Liver (tissue), 9 donors: ENCODE data around the gene RNF141. TPM values are rescaled to one million over a fixed set of nuclear protein-coding genes. Genes with fewer than 3 reads are reported as not detected.

Experiments used
- DNase-seq: peaks from one replicate; pipeline ENCODE4 v3.0.0-alpha.2; 2017; ENCODE audit warnings: low spot score
- H3K27ac ChIP-seq, 2 donors: one replicate each; pipeline ENCODE4 v1.7.0; 2013; ENCODE audit warnings: inconsistent platforms in 2 of 2, low read length in 2 of 2, control low read depth in 1 of 2, low read depth in 1 of 2, mild to moderate bottlenecking in 1 of 2
- H3K27me3 ChIP-seq, 4 donors: one replicate each; pipeline versions ENCODE4 v1.6.1 to v1.7.0; 2013; ENCODE audit warnings: low read length in 3 of 4, inconsistent platforms in 1 of 4, mild to moderate bottlenecking in 1 of 4, moderate library complexity in 1 of 4; ENCODE audit not compliant: control insufficient read depth in 4 of 4, insufficient read depth in 4 of 4
- H3K36me3 ChIP-seq, 4 donors: one replicate each; pipeline versions ENCODE4 v1.6.1 to v1.7.0; 2013; ENCODE audit warnings: low read length in 3 of 4, mild to moderate bottlenecking in 3 of 4, low read depth in 1 of 4, moderate library complexity in 1 of 4; ENCODE audit not compliant: control insufficient read depth in 4 of 4, insufficient read depth in 3 of 4
- H3K4me1 ChIP-seq, 4 donors: one replicate each; pipeline versions ENCODE4 v1.6.1 to v1.7.0; 2013; ENCODE audit warnings: low read length in 3 of 4, mild to moderate bottlenecking in 3 of 4, moderate library complexity in 1 of 4; ENCODE audit not compliant: control insufficient read depth in 4 of 4, insufficient read depth in 4 of 4
- H3K4me3 ChIP-seq, 3 donors: one replicate each; pipeline versions ENCODE4 v1.6.1 to v1.7.0; 2013; ENCODE audit warnings: low read length in 3 of 3, control low read depth in 1 of 3, low read depth in 1 of 3, mild to moderate bottlenecking in 1 of 3
- H3K9ac ChIP-seq, 2 donors: one replicate each; pipeline ENCODE4 v1.7.0; 2013; ENCODE audit warnings: low read length in 2 of 2, mild to moderate bottlenecking in 2 of 2, moderate library complexity in 2 of 2, control low read depth in 1 of 2, low read depth in 1 of 2
- H3K9me3 ChIP-seq, 4 donors: one replicate each; pipeline versions ENCODE4 v1.6.1 to v1.7.0; 2013; ENCODE audit warnings: low read length in 3 of 4; ENCODE audit not compliant: control insufficient read depth in 4 of 4
- ATF3 ChIP-seq: IDR thresholded peaks from 2 replicates; pipeline ENCODE4 v1.6.1; 2016; ENCODE audit warnings: antibody characterized with exemption
- CTCF ChIP-seq: fragments of 150-350 bp; IDR thresholded peaks from 2 replicates; pipeline ENCODE4 v1.5.1; 2017; ENCODE audit warnings: improper control_type of control experiment, low read depth, low read length; ENCODE audit not compliant: missing input control
- EGR1 ChIP-seq, 2 donors: IDR thresholded peaks; 2 replicates each; pipeline ENCODE4 v1.6.1; 2016 to 2018; ENCODE audit warnings: antibody characterized with exemption in 2 of 2, low read depth in 2 of 2
- FOXA1 ChIP-seq: IDR thresholded peaks from 2 replicates; pipeline ENCODE4 v1.6.1; 2016; ENCODE audit warnings: antibody characterized with exemption
- FOXA2 ChIP-seq: IDR thresholded peaks from 2 replicates; pipeline ENCODE4 v1.6.1; 2016; ENCODE audit warnings: antibody characterized with exemption
- GABPA ChIP-seq, 2 donors: IDR thresholded peaks in 1 of 2; conservative IDR thresholded peaks in 1 of 2; 2 replicates each; pipeline ENCODE4 v1.6.1; 2016; ENCODE audit warnings: antibody characterized with exemption in 2 of 2, mild to moderate bottlenecking in 1 of 2, moderate library complexity in 1 of 2
- HNF4A ChIP-seq, 2 donors: conservative IDR thresholded peaks; 2 replicates each; pipeline ENCODE4 v1.6.1; 2016; ENCODE audit warnings: antibody characterized with exemption in 2 of 2, mild to moderate bottlenecking in 2 of 2
- HNF4G ChIP-seq: IDR thresholded peaks from 2 replicates; pipeline ENCODE4 v1.6.1; 2016; ENCODE audit warnings: antibody characterized with exemption
- JUND ChIP-seq, 2 donors: IDR thresholded peaks; 2 replicates each; pipeline ENCODE4 v1.6.1; 2016; ENCODE audit warnings: antibody characterized with exemption in 2 of 2
- MAX ChIP-seq: IDR thresholded peaks from 2 replicates; pipeline ENCODE4 v1.6.1; 2016; ENCODE audit warnings: antibody characterized with exemption
- NR2F2 ChIP-seq: IDR thresholded peaks from 2 replicates; pipeline ENCODE4 v1.6.1; 2016; ENCODE audit warnings: antibody characterized with exemption
- RAD21 ChIP-seq, 2 donors: IDR thresholded peaks; 2 replicates each; pipeline ENCODE4 v1.6.1; 2016; ENCODE audit warnings: antibody characterized with exemption in 2 of 2, mild to moderate bottlenecking in 2 of 2
- RXRA ChIP-seq, 2 donors: IDR thresholded peaks; 2 replicates each; pipeline ENCODE4 v1.6.1; 2017 to 2018; ENCODE audit warnings: antibody characterized with exemption in 2 of 2, mild to moderate bottlenecking in 1 of 2
- SP1 ChIP-seq: IDR thresholded peaks from 2 replicates; pipeline ENCODE4 v1.6.1; 2018; ENCODE audit warnings: antibody characterized with exemption, mild to moderate bottlenecking
- TAF1 ChIP-seq: conservative IDR thresholded peaks from 2 replicates; pipeline ENCODE4 v1.6.1; 2016; ENCODE audit warnings: antibody characterized with exemption, mild to moderate bottlenecking
- YY1 ChIP-seq: IDR thresholded peaks from 2 replicates; pipeline ENCODE4 v1.6.1; 2016; ENCODE audit warnings: antibody characterized with exemption, mild to moderate bottlenecking
- ZBTB33 ChIP-seq: IDR thresholded peaks from 2 replicates; pipeline ENCODE4 v1.6.1; 2016; ENCODE audit warnings: antibody characterized with exemption
- WGBS: extraction: QIAGEN DNeasy Blood & Tissue Kit; methylation state at CpG from one replicate; pipeline ENCODE4 v1.1.7; 2013; 5-methylcytosine and 5-hydroxymethylcytosine counted together
- polyA plus RNA-seq, 2 donors: library from polyadenylated mRNA; stranded (reverse) in 1 of 2; unstranded in 1 of 2; fragments of 200-250 nt in 1 of 2; fragments of >200 nt in 1 of 2; fragmentation: Nextera tagmentation in 1 of 2; extraction: Ambion mirVana in 1 of 2; gene quantifications; one replicate each; pipeline versions ENCODE4 v1.2.1 to v1.2.3, GENCODE V29; 2013 to 2015
- total RNA-seq, 2 donors: library from RNA; depleted of rRNA; stranded (reverse); fragments of >200 nt; gene quantifications; one replicate each; pipeline ENCODE4 v1.2.3, GENCODE V29; 2014
- donor health status: healthy.
- donor health status: healthy.
- donor health status: healthy.
- donor health status: healthy.
- donor health status: healthy.

RNF141 gene
- total and polyA plus RNA-seq, 4 donors = 6.9 to 14.6 (median 13.0) TPM

- Histone ChIP-seq H3K9me3 (no peaks in the 10 kb centered on the region), H3K4me1 (peaks cover 0 to 2% (median 0%) of the 10 kb centered on the region in 4 donors), H3K27ac (peak overlapping the region in 1 of 2 donors; percentile 10), H3K9ac (no peak overlapping the region), H3K4me3 (no peak overlapping the region), H3K27me3 (no peaks in the 10 kb centered on the region), H3K36me3 (peaks cover 0 to 5% (median 0%) of the 10 kb centered on the region in 4 donors)
- WGBS = 88% methylated on average over 5 of the region's 5 CpGs
- peak; percentile 23 for DNase-seq
- TF ChIP-seq RXRA (IDR thresholded peaks at IDR 0.05) = no peak
- TF ChIP-seq JUND (IDR thresholded peaks at IDR 0.05) = no peak
- no peak for TF ChIP-seq ZBTB33
- TF ChIP-seq FOXA2 = no peak
- no peak for TF ChIP-seq SP1
- TF ChIP-seq NR2F2 = no peak
- TF ChIP-seq TAF1 = no peak
- TF ChIP-seq MAX = no peak
- no peak for TF ChIP-seq ATF3
- TF ChIP-seq YY1 = no peak
- no peak for TF ChIP-seq CTCF
- no peak for TF ChIP-seq FOXA1
- TF ChIP-seq EGR1 (IDR thresholded peaks at IDR 0.05; ENCODE audit: low read depth in 2 of 2) = no peak
- no peak for TF ChIP-seq GABPA (IDR thresholded peaks at IDR 0.05 in 1 of 2, conservative IDR thresholded peaks at IDR 0.05 in 1 of 2)
Measured at GRCh38 chr11:10490032-10490397, 51.0 kb downstream of the RNF141 start.

- peaks cover 0 to 2% (median 0%) of the 10 kb centered on the region in 4 donors for H3K4me1 ChIP-seq
- TF ChIP-seq FOXA1 = no peak
- TF ChIP-seq GABPA (IDR thresholded peaks at IDR 0.05 in 1 of 2, conservative IDR thresholded peaks at IDR 0.05 in 1 of 2) = no peak
- no peak for TF ChIP-seq HNF4G
- no peak for TF ChIP-seq CTCF
- TF ChIP-seq HNF4A (conservative IDR thresholded peaks at IDR 0.05) = no peak
- TF ChIP-seq EGR1 (IDR thresholded peaks at IDR 0.05; ENCODE audit: low read depth in 2 of 2) = no peak
- no peak for TF ChIP-seq YY1
- TF ChIP-seq RXRA (IDR thresholded peaks at IDR 0.05) = no peak
- TF ChIP-seq ZBTB33 = no peak
- TF ChIP-seq RAD21 (IDR thresholded peaks at IDR 0.05) = no peak
- TF ChIP-seq TAF1 = no peak
- no peak for TF ChIP-seq SP1
- TF ChIP-seq NR2F2 = no peak
- no peak overlapping the region for H3K27ac ChIP-seq
- no peak overlapping the region for H3K9ac ChIP-seq
- no peak overlapping the region for H3K4me3 ChIP-seq
- H3K9me3 ChIP-seq = no peaks in the 10 kb centered on the region
- H3K36me3 ChIP-seq = peaks cover 0 to 5% (median under 1%) of the 10 kb centered on the region in 4 donors
- 89% methylated on average over 11 of the region's 11 CpGs for WGBS
- peak; percentile 28 for DNase-seq
- H3K27me3 ChIP-seq = no peaks in the 10 kb centered on the region
Measured at GRCh38 chr11:10488934-10489691, 51.9 kb downstream of the RNF141 start.
